Ishikawa (cell line): ENCODE measurements around the gene CLRN3.

Experiments used
- CEBPB ChIP-seq: IDR thresholded peaks from 2 replicates; pipeline ENCODE4 v1.6.1; 2012
- EGR1 ChIP-seq: IDR thresholded peaks from 2 replicates; pipeline ENCODE4 v1.6.1; 2012
- EP300 ChIP-seq: IDR thresholded peaks from 2 replicates; pipeline ENCODE4 v1.6.1; 2012; ENCODE audit warnings: borderline replicate concordance
- MAX ChIP-seq: IDR thresholded peaks from 2 replicates; pipeline ENCODE4 v1.6.1; 2012
- TAF1 ChIP-seq: IDR thresholded peaks from 2 replicates; pipeline ENCODE4 v1.6.1; 2012; ENCODE audit warnings: low read depth, mild to moderate bottlenecking
- TCF12 ChIP-seq: IDR thresholded peaks from 2 replicates; pipeline ENCODE4 v1.6.1; 2012; ENCODE audit warnings: low read depth
- USF1 ChIP-seq: IDR thresholded peaks from 2 replicates; pipeline ENCODE4 v1.6.1; 2012
- YY1 ChIP-seq: IDR thresholded peaks from 2 replicates; pipeline ENCODE4 v1.6.1; 2012; ENCODE audit warnings: low read depth
- ZBTB7A ChIP-seq: IDR thresholded peaks from 2 replicates; pipeline ENCODE4 v1.6.1; 2012; ENCODE audit warnings: low read depth

- TF ChIP-seq YY1 (no peak), USF1 (no peak), TAF1 (no peak), EP300 (no peak), MAX (no peak), ZBTB7A (no peak), CEBPB (no peak), TCF12 (no peak), EGR1 (no peak)
Measured at GRCh38 chr10:127933271-127933670, 40.5 kb upstream of the CLRN3 start.
